Epidermal melanocyte (primary cell): ENCODE measurements around the gene MAP1B.

Experiments
- DNase-seq: peaks from one replicate; pipeline ENCODE4 v3.0.0; 2011; ENCODE audit warnings: low spot score; ENCODE audit not compliant: insufficient read length

MAP1B gene

GRCh38 chr5:72245951-72246532, 138.8 kb downstream of the MAP1B start:
- DNase-seq, result no peak

DNA sequence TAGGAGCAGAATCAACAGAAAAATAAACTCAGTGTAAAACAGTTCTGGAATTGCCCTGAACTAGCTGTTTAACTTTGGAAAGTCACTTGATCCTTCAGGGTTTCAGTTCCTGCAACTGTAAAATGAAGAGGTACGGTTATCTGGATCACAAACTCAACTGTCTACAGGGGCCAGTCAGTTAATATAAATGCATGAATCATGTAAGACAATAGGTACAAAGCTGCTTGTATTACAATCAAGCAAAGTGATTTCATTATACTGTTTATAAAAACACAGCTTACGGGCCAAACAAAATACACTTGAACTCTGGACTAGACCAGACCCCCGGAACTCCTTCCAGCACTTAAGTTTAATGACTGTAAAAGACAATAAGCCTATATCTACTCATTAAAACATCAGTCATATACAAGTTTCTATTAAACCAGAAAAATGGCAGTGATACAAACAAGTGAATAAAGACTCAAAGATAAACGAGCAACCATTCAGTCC, 139.7 kb downstream of the MAP1B start:
- DNase-seq, result no peak

GRCh38 chr5:72248410-72248981, 141.2 kb downstream of the MAP1B start:
- peak; percentile 26 for DNase-seq

DNA sequence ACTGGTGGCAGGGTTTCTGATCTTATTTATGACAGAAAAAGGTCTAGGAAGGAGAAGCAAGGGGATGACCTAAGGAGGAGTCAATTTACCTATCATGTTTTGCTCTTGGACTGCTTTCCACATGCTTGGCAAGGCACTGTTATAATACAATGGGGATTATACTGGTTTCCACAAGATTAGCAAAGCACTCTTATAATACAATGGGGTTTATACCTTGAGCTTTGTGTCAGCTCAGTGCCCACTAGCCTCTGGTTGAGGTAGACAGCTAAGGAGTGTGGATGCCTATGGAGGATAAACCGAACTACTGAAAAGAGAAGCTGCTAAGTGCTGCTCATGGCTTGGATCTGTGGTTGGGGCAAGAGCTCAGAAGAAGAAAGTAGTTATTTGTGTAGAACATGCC, 144.1 kb downstream of the MAP1B start:
- no peak for DNase-seq

GRCh38 chr5:72252008-72252407, 144.7 kb downstream of the MAP1B start:
- DNase-seq, result no peak

DNA sequence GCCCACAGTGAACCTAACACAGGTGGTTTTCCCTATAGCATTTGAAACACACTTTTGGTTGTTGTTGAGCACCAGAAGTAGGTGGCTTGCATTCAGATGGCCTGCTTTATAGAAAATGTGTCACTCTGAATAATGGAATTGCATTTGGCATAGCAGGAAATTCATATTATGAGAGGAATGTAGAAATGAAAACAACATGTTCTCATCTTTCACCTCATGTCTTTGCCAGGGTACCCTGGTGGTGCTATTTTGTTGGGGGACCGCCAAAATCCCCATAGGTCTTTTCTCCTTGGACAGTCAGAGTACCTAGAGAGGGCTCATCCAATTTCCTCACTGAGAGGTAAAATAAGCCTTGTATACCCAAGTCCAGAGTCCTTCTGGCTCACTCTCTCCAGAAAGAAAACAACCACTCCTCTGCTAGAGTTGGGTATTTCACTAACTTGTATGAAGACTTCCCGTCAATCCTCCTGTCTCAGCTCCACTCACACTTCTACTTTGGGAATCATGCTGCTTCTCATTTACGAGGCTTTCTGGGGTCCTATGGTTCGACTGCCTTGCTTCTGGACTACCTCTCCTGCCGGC, 145.4 kb downstream of the MAP1B start:
- DNase-seq, result no peak

GRCh38 chr5:72255237-72255636, 148.0 kb downstream of the MAP1B start:
- no peak for DNase-seq

DNA sequence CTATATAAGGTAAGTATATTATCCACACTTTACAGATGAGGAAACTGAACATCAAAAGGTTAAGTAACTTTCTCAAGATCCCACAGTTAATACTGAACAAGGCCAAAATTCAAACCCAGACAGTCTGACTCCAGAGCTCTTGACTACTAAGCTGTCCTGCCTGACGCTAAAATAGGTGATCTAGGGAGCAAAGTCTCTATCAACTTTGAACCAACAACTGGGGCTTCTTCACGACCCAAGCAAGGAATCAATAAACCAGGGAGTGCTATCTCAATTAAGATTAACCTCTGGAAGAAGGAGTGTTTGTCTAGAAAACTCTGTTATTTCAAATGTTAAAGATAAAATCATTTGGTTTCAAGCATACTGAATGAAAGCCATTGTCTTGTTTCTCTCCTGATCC, 148.4 kb downstream of the MAP1B start:
- no peak for DNase-seq

DNA sequence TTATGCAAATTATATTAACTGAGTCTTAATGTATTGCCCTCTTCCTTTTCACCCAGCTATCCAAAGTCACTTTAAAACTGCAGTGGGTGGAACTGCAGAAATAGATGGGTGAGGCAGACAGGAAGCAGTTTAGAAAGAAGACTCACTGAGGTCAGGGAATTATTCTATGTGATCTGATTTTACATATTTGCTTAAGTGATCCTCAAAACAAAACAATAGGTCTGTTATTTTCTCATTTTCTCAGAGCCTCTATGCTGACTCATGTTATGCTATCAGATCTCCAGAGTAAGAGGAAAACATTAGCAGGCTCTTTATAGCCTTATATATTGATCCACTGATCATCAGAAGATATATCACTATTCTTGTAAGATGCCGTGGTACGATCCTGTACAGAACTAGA, 149.3 kb downstream of the MAP1B start:
- no peak for DNase-seq
